ENCODE results near the gene ENTR1. TPM values are rescaled to one million over a fixed set of nuclear protein-coding genes. Genes with fewer than 3 reads are reported as not detected.

Gene ENTR1
- total RNA-seq, 6 experiments from 2014 or later: 40.8 to 55.1 (median 43.7) TPM

DNA sequence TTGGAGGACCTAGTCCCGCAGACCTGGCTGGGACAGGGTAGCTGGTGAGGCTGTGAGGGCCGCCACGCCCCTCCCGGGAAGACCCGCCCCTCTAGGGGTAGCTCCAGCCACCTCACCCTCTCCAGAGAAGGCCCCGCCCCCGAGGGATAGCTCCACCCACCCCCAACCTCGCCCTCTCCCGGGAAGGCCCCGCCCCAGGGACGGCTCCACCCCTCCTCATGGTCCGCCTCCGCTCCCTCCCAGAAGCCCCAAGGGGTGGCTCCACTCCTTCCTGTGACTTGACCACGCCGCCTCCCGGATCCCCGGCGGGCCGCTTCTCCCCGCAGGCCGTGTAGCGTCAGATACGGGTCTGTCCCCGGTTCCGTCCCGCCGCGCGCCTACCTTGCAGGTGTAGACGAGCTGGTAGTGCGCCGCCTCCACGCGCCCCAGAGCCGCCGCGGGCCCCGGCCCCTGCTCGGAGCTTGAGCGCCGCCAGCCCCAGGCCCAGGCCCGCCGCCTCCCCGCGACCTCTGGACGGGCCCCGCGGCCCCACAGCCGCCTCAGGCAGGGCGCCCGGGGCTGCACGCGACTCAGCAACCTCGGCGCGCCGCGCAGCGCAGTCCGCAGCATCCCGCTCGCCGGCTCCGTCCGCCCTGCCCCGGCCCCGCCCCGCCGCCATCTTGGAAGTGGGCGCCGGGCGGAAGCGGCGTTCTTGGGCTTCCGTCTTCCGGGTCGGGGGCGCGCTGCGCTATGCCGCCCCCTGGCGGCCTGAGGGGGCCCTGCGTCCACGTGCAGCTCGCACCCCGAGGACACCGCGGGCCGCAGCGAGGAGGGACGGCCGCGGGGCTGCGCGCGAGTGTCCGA lies 47.1 kb downstream of the ENTR1 start, which contains the start of gene DNLZ:
Gene DNLZ (minus strand): TSS at position 639 of the 843 bp plus-strand sequence. CDS start 30 bp downstream, at position 609.
- Mint-ChIP-seq H3K4me3 (peak within 1 kb of the TSS; percentile 85), H3K9me3 (no peaks in the 10 kb centered on the region), H3K27me3 (ENCODE audit: insufficient read depth) (peaks cover 24% of the 10 kb centered on the region), H3K4me1 (ENCODE audit: low read depth) (peaks cover 23% of the 10 kb centered on the region), H3K36me3 (ENCODE audit: low read depth) (no peaks in the 10 kb centered on the region), H3K27ac (peak within 1 kb of the TSS; percentile 87)
- DNase-seq: peak; percentile 87
- peak; percentile 98 for TF ChIP-seq CTCF (IDR thresholded peaks at IDR 0.05)

DNA sequence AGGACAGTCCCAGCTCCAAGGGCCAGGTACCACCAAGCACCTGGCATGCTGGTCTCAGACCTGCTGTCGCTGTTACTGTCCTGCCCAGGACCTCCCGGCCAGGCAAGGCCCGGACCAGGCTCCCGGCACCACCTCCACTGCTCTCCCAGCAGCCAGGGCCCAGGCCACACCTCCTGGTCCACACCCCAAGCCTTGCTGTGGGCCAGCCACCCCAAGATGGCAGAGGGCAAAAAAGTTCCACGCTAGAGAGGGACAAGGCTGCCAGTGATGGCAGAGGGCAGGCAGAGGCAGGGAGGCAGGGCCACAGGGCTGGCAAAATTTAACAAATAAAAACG lies 48.0 kb downstream of the ENTR1 start:
- H3K9me3 Mint-ChIP-seq: no peaks in the 10 kb centered on the region
- no peak for TF ChIP-seq CTCF (IDR thresholded peaks at IDR 0.05)
- DNase-seq: no peak
- no peaks in the 10 kb centered on the region for H3K36me3 Mint-ChIP-seq (ENCODE audit: low read depth)
- peaks cover 24% of the 10 kb centered on the region for H3K27me3 Mint-ChIP-seq (ENCODE audit: insufficient read depth)
- peak overlapping the region; percentile 87 for H3K27ac Mint-ChIP-seq
- peak overlapping the region; percentile 85 for H3K4me3 Mint-ChIP-seq
- peaks cover 23% of the 10 kb centered on the region for H3K4me1 Mint-ChIP-seq (ENCODE audit: low read depth)

DNA sequence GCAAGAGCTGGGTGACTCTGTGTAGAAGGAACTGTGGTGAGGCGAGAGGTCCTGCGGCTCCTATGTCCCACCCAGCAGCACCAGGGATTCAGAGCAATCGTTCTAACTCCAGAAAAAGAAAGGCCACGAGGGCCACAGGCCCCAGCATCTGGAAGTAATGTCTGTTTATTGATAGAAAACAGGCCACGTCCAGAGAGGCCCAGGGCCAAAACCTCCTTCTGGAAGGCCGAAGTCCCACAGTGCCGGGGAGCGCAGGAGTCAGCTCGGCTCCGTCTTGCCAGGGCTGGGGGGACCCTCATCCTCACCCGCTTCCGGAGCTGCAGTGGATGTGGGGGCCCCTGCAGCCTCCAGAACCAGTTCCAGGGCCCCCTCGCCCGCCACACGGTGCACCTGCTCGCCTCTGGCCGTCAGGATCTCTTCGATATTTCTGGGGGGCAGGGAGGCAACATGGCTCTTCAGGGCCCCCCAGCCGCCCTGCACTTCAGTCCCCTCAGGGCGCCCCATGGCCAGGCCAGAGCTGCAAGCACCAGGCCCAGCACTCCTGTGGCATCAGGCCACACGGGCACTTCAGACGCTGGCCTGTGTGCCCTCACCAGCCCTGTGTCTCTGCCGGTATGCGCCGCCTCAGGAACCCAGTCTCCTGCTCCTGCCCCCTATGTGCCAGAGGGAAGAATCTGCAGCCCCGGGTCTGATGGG lies 48.5 kb downstream of the ENTR1 start:
- Mint-ChIP-seq H3K27me3 (ENCODE audit: insufficient read depth) (peaks cover 24% of the 10 kb centered on the region), H3K4me3 (peak overlapping the region; percentile 85), H3K4me1 (ENCODE audit: low read depth) (peaks cover 23% of the 10 kb centered on the region), H3K36me3 (ENCODE audit: low read depth) (no peaks in the 10 kb centered on the region), H3K27ac (peak overlapping the region; percentile 87), H3K9me3 (no peaks in the 10 kb centered on the region)
- peak; percentile 39; the same call in 1 of the 2 replicates for TF ChIP-seq CTCF (IDR thresholded peaks at IDR 0.05)
- no peak for DNase-seq

DNA sequence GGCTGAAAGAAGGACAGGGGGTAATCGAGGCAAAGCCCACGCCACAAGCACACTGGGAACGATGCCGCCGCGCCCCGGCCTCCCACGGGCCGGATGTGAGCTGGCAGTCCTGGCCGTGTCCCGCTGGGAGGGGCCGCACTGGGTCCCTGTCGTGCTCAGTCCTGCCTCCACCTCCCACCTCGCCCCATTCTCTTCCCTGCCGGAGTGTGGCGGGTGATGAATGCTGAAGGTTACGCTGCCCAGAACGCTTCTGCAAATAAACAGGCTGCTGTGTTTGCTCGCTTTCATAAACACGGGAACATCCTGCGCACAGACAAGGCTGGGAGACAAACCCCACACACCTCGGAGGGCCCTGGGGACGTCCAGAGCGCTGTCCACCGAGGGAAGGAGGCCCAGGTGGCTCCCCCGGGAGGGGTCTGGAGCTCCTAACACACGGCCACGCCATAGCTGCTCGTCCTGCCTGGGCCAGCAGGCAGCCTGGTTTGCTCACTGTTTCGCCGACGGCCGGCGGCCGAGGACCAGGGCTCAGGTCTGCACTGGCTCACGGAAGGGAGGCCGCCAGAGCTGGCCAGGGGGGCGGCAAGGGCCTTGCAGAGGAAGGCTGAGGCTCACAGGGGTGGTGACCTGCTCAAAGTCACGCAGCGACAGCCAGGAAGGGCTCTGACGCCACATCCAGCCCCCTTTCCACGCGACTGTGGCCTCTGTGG lies 49.2 kb downstream of the ENTR1 start:
- H3K27me3 Mint-ChIP-seq (ENCODE audit: insufficient read depth): peaks cover 24% of the 10 kb centered on the region

More for the DNA sequence above, 49.2 kb downstream of the ENTR1 start:
- DNase-seq: no peak
- TF ChIP-seq CTCF (IDR thresholded peaks at IDR 0.05): no peak
- Mint-ChIP-seq H3K4me3 (peak overlapping the region; percentile 51; the same call in 1 of the 2 replicates), H3K27ac (peak overlapping the region; percentile 85), H3K36me3 (ENCODE audit: low read depth) (no peaks in the 10 kb centered on the region), H3K9me3 (no peaks in the 10 kb centered on the region), H3K4me1 (ENCODE audit: low read depth) (peaks cover 23% of the 10 kb centered on the region)

Measured in HFFc6 (cell line).